GM18498 (cell line): ENCODE data around the gene SPDL1.

ENCODE experiments used
- ATAC-seq: cut with Tn5 transposase; IDR thresholded peaks from one replicate; pipeline ENCODE4 v1.9.1; 2021; ENCODE audit warnings: mild to moderate bottlenecking, moderate library complexity; ENCODE audit not compliant: unreplicated experiment

Gene SPDL1

DNA sequence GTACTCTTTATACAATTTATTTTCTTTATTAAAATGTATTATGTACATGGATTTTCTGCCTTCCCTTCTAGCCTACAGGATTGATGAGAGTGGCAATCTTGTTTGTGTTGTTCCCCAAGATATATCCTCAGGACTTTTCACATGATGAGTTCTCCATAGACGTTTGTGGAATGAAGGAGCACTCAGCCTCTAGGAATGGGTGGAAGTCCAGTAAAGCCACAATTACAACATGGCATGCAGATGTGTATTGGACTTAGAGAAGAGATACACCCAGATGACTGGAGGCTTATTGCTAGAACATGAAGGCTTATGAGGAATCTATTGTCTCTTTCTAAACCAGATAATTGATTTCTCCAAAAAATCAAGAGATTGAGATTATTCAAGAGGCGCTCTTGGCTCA, 45.3 kb downstream of the SPDL1 start:
- ATAC-seq: no peak

DNA sequence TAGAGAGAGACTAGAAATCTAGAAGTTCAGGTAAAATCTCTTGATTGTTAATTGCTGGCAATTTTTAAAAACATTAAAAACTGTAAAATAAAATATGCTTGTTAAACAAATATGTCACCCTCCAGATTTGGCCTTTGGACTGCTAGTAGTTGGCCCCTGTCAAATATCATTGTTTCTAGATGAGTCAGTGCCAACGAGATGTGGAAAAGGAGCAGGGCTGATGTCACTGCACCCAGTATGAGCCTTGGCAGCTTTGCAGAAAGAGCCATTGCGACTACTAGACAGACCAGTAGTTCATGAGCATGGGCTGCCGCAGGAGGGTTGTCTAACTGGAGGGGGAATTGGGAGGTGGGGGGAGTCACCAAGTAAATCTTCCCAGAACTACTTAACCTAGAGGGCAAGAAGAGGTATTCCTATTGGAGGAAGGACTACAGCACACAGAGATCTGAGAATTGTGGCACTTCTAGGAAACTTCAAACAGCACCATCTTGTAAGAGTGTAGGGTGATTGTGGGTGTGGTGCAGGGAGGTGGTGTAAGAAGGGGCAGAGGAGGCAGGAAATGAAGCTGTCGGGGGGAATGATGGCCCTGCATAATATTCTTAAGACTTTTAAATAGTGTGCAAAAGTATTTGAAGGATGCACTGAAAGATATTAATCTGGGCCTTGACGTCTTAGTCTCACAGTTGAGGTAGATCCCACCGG, 46.4 kb downstream of the SPDL1 start:
- ATAC-seq: no peak

DNA sequence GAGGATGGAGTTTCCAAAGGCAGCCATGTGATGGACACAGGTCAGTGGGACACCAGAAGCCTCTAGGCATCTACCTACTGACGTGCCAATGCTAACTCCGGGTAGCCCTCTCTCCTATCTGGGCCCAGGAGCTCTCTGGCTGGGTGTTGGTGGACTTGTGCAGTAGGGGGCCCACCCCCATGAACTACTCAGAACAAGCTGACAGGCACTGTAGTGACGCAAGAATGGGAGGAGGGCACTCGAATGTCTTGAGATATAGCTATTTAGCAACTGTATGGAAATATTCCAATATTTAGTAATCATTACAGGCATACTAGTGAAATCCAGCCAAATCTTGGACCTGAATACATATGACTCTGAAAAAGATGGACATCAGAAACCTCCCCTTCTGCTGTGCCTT, 47.8 kb downstream of the SPDL1 start:
- no peak for ATAC-seq

DNA sequence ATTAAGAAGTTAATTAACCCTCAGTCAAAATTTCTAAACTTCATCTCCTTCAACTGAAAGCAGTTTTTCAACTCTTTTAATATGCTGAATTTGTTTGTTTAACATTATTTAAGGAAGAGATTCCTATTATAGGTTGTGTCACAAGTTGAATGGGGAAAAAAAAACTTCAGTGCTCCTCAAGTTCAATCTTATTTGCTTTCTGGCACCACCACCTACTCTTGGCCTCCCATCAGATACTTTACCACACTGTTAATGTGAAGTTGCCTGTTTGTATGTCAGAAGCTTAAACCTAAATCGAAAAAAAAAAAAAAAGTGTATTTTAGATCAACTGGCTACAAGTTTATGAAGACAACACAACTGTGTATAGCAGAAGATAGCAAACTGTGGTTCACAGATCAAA, 49.4 kb downstream of the SPDL1 start:
- no peak for ATAC-seq

DNA sequence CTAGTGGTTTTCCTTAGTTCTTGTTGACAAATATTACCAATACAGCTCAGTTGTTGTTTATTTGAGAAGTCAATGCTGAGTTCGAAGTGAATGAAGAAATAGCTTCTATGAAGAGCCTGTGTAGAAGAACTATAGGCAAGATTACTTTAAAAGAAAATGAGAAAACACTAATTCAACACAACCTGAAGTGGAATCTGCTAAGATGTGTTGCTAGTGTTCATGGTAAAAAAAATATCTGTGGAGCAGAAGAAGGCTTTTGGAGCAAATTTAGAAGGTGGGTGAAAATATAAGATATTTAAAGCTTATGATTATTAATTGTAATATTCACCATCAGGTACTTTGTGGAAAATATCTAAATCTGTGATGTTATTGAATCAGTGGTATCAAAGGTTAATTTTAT, 51.0 kb downstream of the SPDL1 start:
- ATAC-seq: no peak

DNA sequence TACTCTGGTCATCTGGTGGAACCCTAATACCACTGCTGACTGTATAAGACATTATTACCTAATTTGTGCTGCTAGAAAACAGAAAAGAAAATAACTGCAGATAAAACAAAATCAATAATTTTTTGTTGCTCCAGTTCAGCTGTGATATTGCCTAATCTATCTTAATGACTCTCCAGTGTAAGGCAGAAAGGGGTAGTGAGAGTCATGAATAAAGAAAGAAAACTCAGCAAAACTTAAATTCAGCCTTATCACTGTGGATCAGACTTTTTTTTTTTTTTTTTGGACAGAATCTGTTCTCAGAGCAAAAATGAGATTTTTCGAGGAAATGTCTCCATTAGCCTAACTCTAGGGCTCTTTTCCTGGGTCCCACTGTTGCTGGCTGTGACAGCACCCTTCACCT, 52.4 kb downstream of the SPDL1 start:
- no peak for ATAC-seq

DNA sequence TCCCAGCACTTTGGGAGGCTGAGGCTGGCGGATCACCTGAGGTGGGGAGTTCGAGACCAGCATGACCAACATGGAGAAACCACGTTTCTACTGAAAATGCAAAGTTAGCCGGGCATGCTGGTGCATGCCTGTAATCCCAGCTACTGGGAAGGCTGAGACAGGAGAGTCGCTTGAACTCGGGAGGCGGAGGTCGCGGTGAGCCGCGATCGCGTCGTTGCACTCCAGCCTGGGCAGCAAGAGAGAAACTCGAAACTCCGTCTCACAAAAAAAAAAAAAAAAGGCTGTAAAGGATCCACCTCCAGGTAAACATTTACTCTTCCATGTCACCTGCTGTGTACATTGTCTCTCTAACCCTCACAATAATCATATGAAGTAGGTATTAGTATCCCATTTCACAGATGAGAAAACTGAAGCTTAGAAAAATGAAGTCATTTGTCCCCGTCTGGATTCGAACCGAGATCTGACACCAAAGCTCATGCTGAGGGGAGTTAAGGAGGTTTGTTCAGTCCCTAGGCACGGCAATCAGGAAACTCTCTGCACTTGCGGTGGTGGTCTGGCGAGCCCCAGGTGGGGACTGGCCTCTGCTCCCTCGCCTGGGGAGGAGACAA, 53.0 kb downstream of the SPDL1 start:
- ATAC-seq: no peak

DNA sequence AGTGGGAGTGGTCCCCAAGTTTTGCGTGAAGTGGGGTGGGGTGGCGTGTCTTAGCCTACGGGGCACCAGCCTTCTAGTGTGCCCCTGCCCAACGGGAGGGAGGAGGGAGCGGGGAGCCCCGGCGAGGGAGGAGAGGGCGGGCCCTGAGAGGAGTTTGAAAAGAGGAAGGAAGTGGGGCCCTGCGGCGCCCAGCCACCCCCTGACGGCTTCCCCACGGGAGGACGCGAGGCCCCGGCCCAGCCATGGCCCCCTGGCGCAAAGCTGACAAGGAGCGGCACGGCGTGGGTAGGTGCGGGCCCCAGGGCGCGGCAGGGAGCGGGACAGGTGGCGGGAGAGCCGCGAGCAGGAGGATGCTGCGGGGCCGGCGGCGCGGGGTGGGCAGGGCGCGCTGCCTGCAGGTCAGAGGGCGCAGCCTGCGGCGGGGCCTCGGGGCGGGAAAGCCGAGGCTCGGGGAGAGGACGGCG, 53.5 kb downstream of the SPDL1 start, which contains the start of gene DOCK2:
Gene DOCK2 (plus strand): TSS at position 191 of the 464 bp plus-strand sequence. CDS start 52 bp downstream, at position 243.
- peak; percentile 94 for ATAC-seq

DNA sequence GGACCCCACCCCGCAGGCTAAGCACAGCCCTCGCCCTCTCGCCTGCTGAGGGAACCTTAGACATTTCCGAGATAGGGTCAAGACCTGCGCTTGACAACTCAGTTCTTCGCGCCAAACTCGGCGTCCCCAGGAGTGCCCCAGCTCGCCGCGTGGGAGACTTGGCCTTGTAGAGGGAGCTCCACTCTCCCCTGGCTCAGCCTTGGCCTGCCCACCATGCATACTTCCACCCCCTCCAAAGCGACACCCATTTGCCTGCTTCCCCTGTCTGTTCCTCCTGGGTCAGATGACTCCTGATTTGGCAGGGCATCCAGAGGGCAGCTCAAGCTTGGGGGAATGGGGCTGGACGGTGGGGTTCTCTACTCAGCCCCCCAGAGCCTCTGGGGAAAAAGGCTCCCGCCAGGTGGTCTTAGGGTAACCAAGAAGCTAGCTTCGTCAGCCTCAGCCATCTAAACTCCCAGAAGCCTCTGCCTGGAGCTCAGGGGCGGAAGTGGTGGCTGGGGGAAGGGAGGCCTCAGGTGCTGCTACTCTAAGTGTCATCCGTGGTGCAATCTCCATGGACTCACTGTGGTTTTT, 54.1 kb downstream of the SPDL1 start:
- peak; percentile 69 for ATAC-seq

DNA sequence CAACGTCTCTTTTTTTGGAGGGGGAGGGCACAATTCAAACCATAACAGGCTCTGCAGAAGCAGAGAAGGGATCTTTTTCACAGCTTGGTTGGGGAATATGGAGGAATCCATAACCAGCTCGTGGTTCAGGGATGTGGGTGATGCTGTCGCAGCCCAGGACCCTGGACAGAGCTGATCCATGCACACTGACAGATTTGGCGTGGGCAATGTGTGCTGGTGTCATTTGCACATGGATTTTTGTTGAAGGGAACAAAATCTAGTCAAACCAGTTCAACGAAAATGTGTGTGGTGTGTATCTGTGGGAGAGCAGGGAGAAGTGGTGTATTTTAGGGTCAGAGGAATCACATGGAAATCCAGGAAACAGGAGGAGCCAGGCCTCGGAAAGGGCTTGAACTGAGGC, 57.7 kb downstream of the SPDL1 start:
- no peak for ATAC-seq

DNA sequence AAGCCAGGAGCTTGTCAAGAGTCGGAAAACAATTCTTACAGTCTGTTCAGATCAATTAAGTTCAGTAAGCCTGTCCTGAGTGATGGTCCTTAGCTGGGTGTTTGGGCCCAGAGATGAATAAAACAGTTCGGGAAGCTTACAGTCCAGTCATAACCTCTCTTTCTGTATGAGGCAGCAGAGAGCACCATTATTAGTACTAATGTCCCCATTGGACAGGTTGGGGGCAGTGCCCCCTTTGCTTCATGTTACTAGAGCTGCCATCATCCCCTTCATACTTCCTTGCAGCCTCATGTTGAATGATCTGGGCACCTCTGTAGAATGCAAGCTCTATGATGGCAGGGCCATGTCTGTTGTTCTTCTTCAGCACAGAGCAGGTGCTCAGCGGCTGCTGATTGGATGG, 63.3 kb downstream of the SPDL1 start:
- ATAC-seq: peak; percentile 21

DNA sequence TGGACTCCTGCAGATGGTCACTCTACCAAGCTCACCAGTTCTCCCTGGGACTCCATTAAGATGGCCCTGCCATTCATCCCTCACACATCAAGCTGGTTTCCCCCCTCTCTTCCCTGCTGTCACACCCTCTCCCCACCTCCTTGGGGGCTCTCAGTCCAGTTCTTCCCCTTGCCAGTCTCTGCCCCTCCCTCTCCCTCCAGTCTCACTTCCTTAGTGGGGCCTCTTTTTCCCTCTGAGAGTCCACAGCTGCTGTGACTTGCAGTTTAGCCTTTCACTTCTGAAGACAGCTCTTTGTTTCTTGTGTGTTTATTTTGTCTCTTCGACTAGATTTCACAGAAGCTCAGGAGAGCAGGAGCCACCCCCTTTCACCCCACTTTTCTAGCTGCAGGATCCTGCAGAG, 64.0 kb downstream of the SPDL1 start:
- ATAC-seq: peak; percentile 54

DNA sequence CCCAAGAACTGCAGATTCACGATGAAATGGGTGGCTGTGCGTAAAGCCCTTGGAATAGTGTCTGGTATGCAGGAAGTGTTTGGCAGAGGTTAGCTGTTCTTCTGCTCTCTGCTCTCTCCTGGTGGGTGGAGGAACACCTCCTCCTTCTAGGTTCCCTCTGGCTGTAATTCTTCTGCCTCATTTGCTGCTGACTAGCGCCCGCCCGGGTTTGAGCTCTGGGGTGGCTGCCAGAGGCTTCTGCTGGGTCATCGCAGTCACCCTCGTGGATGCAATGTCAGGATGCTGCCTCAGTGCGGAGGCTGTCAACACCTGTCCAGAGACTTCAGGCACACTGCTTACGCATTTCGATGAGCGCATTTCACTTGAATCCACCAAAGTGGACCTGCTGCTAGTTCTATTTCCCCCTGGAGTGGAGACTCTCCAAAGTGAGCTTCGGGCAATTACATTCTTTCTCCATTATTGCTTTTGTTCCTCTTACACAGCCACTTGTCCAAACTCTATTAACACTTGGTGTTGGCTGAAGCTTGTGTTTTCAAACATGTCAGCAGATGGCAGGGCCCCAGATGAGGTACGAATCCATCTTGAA, 65.2 kb downstream of the SPDL1 start:
- no peak for ATAC-seq

DNA sequence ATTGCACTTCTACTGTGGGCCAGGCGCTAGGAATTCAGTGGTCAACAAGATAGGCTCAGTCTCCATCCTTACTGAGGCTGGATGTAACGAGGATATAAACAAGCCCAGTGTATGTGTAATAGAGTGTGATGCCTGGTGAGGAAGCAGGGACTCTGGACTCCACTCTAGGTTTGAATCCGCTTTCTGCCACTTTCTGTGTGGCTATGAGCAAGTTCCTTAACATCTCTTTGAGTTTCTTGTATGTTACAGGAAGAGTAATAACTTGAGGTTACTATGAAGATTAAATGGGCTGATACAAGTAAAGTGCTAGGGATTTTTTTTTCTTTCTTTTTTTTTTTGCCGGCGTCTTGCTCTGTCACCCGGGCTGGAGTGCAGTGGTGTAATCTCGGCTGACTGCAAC, 65.9 kb downstream of the SPDL1 start:
- ATAC-seq: no peak

DNA sequence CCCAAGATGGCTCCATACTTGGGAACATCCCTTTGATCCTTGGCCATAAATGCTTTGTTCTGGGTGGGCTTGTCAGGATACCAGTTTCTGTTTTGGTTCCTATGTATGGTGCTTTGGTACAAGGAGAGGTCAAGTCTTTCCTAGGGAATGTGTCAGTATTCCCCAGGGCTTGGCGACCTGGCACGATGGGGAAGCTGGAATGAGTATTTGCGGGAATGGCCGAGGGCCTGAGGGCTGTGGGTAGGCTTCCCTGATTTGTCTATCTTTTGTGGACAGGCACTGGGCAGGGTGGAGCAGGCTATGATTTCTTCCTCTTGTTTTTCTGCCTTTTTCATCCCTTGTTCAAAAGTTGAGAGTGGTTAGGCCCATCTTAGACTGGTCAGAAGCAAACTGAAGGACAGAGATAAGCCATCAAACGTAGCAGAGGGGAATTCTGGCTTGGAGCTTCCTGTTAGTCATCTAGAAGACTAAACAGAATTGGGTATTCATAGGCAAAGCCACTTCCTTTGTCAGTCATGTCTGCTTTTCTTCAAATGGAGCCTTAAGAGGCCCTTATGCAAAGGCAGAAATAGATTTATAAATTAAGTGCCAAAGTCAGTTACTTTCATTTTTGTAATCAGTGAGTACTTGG, 67.2 kb downstream of the SPDL1 start:
- peak; percentile 57 for ATAC-seq

DNA sequence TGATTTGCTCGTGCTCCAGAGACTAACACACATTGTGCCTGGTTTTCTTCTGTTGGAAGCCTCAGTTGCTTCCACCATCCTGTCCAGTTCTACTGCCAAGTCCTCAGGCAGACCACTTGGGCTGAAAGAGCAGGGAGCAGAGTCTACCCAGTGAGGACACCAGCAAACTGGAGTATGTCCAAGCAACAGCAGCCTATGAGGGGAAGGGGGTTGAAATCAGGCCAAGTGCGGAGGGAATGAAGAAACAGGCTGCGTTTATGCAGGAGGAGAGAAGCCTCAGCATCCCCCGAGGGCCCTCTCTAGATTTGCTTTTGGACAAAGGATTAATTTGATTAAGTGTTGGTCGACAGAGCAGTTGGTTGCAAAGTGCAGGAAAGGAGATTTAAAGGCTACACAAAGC, 68.0 kb downstream of the SPDL1 start:
- no peak for ATAC-seq

DNA sequence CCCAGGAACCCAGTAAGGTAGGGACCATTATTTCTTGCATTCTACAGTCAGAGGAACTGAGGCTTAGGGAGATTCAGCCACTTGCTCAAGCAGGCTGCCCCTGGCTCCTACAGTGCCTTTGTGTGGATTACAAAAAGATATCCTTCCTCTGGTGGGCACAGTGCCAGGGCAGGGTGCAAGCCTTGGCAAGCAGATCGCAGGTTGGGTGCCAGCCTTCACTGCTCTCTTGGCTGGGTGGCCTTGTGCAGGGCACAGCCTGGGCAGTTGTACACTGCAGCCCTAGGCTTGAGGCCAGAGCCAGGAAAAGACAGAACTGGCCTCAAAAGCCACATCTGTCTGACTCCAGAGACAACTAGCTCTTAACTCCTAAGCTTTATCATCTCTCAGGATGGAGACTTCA, 68.5 kb downstream of the SPDL1 start:
- no peak for ATAC-seq

DNA sequence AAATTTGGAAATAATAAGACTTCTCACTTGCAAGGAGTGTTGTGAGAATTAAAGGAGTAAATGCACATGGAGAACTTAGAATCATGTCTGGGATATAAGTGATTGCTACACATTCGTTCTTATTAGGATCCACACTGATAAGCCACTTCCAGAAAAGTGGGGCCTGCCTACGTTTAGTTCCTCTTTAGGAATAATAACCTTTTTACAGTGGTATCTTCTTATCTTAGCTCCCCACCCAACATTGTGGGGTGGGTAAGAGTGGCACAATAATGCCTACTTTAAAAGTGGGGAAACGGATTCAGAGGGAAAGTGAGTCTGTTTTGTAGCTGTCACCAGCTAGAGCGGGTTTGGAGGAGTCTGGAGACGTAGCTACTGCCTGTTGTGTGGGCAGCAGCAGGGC, 69.5 kb downstream of the SPDL1 start:
- ATAC-seq: no peak
